ENCODE measurements around the gene ZGLP1. TPM values are rescaled to one million over a fixed set of nuclear protein-coding genes. Genes with fewer than 3 reads are reported as not detected.

The ZGLP1 gene
- total and polyA plus RNA-seq, 2 of the 13 experiments (the other 11 are each of a cell fraction or from before 2014, with no cell fraction given), result 2.4 to 3.0 TPM

- TF ChIP-seq NR0B2 (CRISPR knock-in tag; IDR thresholded peaks at IDR 0.05) (peak; percentile 61; the same call in 1 of the 2 replicates), SPEN (CRISPR knock-in tag; IDR thresholded peaks at IDR 0.05; ENCODE audit: low read depth) (peak; percentile 85), MEIS1 (CRISPR knock-in tag; IDR thresholded peaks at IDR 0.05; ENCODE audit: borderline replicate concordance) (no peak), ZNF20 (CRISPR knock-in tag; IDR thresholded peaks at IDR 0.05) (no peak), ZNF460 (CRISPR knock-in tag; IDR thresholded peaks at IDR 0.05; ENCODE audit: borderline replicate concordance) (no peak), GLI4 (CRISPR knock-in tag; IDR thresholded peaks at IDR 0.05; ENCODE audit: borderline replicate concordance) (no peak), ZNF674 (CRISPR knock-in tag; IDR thresholded peaks at IDR 0.05; ENCODE audit: low read depth) (0 out of 2 replicates have a peak, but pooled peaks have one; percentile 51), XBP1 (CRISPR knock-in tag; IDR thresholded peaks at IDR 0.05) (no peak), ISX (CRISPR knock-in tag; conservative IDR thresholded peaks at IDR 0.05) (peak; percentile 54; the same call in 1 of the 2 replicates), TRAFD1 (CRISPR knock-in tag; IDR thresholded peaks at IDR 0.05; ENCODE audit: borderline replicate concordance) (peak; percentile 48; the same call in 1 of the 2 replicates), TMF1 (CRISPR knock-in tag; IDR thresholded peaks at IDR 0.05; ENCODE audit: low read depth) (no peak), ZBTB39 (CRISPR knock-in tag; IDR thresholded peaks at IDR 0.05) (0 out of 2 replicates have a peak, but pooled peaks have one; percentile 49), NCOA1 (CRISPR knock-in tag; IDR thresholded peaks at IDR 0.05) (0 out of 2 replicates have a peak, but pooled peaks have one; percentile 50), ZNF782 (CRISPR knock-in tag; IDR thresholded peaks at IDR 0.05; ENCODE audit: borderline replicate concordance) (no peak), DPF2 (CRISPR knock-in tag; IDR thresholded peaks at IDR 0.05; ENCODE audit: borderline replicate concordance, low read depth) (no peak), BRD4 (CRISPR knock-in tag; IDR thresholded peaks at IDR 0.05) (peak; percentile 43)
- TF ChIP-seq, protein P1, sequence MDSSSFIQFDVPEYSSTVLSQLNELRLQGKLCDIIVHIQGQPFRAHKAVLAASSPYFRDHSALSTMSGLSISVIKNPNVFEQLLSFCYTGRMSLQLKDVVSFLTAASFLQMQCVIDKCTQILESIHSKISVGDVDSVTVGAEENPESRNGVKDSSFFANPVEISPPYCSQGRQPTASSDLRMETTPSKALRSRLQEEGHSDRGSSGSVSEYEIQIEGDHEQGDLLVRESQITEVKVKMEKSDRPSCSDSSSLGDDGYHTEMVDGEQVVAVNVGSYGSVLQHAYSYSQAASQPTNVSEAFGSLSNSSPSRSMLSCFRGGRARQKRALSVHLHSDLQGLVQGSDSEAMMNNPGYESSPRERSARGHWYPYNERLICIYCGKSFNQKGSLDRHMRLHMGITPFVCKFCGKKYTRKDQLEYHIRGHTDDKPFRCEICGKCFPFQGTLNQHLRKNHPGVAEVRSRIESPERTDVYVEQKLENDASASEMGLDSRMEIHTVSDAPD (CRISPR knock-in tag; IDR thresholded peaks at IDR 0.05), result peak; percentile 68; the same call in 1 of the 2 replicates
- TF ChIP-seq, protein P2, sequence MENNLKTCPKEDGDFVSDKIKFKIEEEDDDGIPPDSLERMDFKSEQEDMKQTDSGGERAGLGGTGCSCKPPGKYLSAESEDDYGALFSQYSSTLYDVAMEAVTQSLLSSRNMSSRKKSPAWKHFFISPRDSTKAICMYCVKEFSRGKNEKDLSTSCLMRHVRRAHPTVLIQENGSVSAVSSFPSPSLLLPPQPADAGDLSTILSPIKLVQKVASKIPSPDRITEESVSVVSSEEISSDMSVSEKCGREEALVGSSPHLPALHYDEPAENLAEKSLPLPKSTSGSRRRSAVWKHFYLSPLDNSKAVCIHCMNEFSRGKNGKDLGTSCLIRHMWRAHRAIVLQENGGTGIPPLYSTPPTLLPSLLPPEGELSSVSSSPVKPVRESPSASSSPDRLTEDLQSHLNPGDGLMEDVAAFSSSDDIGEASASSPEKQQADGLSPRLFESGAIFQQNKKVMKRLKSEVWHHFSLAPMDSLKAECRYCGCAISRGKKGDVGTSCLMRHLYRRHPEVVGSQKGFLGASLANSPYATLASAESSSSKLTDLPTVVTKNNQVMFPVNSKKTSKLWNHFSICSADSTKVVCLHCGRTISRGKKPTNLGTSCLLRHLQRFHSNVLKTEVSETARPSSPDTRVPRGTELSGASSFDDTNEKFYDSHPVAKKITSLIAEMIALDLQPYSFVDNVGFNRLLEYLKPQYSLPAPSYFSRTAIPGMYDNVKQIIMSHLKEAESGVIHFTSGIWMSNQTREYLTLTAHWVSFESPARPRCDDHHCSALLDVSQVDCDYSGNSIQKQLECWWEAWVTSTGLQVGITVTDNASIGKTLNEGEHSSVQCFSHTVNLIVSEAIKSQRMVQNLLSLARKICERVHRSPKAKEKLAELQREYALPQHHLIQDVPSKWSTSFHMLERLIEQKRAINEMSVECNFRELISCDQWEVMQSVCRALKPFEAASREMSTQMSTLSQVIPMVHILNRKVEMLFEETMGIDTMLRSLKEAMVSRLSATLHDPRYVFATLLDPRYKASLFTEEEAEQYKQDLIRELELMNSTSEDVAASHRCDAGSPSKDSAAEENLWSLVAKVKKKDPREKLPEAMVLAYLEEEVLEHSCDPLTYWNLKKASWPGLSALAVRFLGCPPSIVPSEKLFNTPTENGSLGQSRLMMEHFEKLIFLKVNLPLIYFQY (CRISPR knock-in tag; IDR thresholded peaks at IDR 0.05; ENCODE audit: borderline replicate concordance), result peak; percentile 76; the same call in 1 of the 2 replicates
Measured at GRCh38 chr19:10334588-10335351, 25.2 kb upstream of the ZGLP1 start (continued).

Data from HepG2 (cell line).